ENCODE data around the gene BMAL2.

The BMAL2 gene

GRCh38 chr12:27333403-27334009 lies 870 bp downstream of the BMAL2 start:
- peak; percentile 6 for ATAC-seq
- no peak for TF ChIP-seq GLIS3 (CRISPR knock-in tag; IDR thresholded peaks at IDR 0.05)
- TF ChIP-seq ISL1 (CRISPR knock-in tag; IDR thresholded peaks at IDR 0.05), result no peak
- no peak for TF ChIP-seq ZFP3 (CRISPR knock-in tag; IDR thresholded peaks at IDR 0.05)
- no peak for TF ChIP-seq ZNF8 (CRISPR knock-in tag; IDR thresholded peaks at IDR 0.05)
- TF ChIP-seq ESRRG (CRISPR knock-in tag; IDR thresholded peaks at IDR 0.05), result no peak
- TF ChIP-seq OSR1 (CRISPR knock-in tag; IDR thresholded peaks at IDR 0.05), result no peak
- TF ChIP-seq ARNTL (CRISPR knock-in tag; IDR thresholded peaks at IDR 0.05; ENCODE audit: borderline replicate concordance, low read depth), result no peak
- no peak for TF ChIP-seq POU6F1 (CRISPR knock-in tag; IDR thresholded peaks at IDR 0.05; ENCODE audit: borderline replicate concordance, low read depth)
- no peak for TF ChIP-seq BACH2 (CRISPR knock-in tag; IDR thresholded peaks at IDR 0.05; ENCODE audit: borderline replicate concordance)
- TF ChIP-seq RARB (CRISPR knock-in tag; IDR thresholded peaks at IDR 0.05), result no peak
- no peak for TF ChIP-seq TCF4 (CRISPR knock-in tag; IDR thresholded peaks at IDR 0.05; ENCODE audit: borderline replicate concordance)
- TF ChIP-seq ZFP30 (CRISPR knock-in tag; IDR thresholded peaks at IDR 0.05), result no peak
- no peak for TF ChIP-seq PATZ1 (CRISPR knock-in tag; IDR thresholded peaks at IDR 0.05; ENCODE audit: borderline replicate concordance)
- no peak for TF ChIP-seq ZC3H10 (CRISPR knock-in tag; IDR thresholded peaks at IDR 0.05)
- TF ChIP-seq TOX (CRISPR knock-in tag; IDR thresholded peaks at IDR 0.05; ENCODE audit: borderline replicate concordance), result no peak
- no peak for TF ChIP-seq CSRNP3 (CRISPR knock-in tag; IDR thresholded peaks at IDR 0.05)
- TF ChIP-seq PPARA (CRISPR knock-in tag; IDR thresholded peaks at IDR 0.05; ENCODE audit: borderline replicate concordance), result no peak
- TF ChIP-seq ZNF70 (CRISPR knock-in tag; IDR thresholded peaks at IDR 0.05), result no peak

GRCh38 chr12:27334042-27334720 lies 1.5 kb downstream of the BMAL2 start:
- ATAC-seq, result no peak
- TF ChIP-seq ZNF70 (CRISPR knock-in tag; IDR thresholded peaks at IDR 0.05) (no peak), ZC3H10 (CRISPR knock-in tag; IDR thresholded peaks at IDR 0.05) (no peak), CSDC2 (CRISPR knock-in tag; IDR thresholded peaks at IDR 0.05) (no peak), GLIS3 (CRISPR knock-in tag; IDR thresholded peaks at IDR 0.05) (no peak), SNAI2 (CRISPR knock-in tag; IDR thresholded peaks at IDR 0.05) (no peak), CREB5 (CRISPR knock-in tag; IDR thresholded peaks at IDR 0.05; ENCODE audit: low read depth) (no peak), ZNF8 (CRISPR knock-in tag; IDR thresholded peaks at IDR 0.05) (no peak), POU6F1 (CRISPR knock-in tag; IDR thresholded peaks at IDR 0.05; ENCODE audit: borderline replicate concordance, low read depth) (no peak), ARNTL (CRISPR knock-in tag; IDR thresholded peaks at IDR 0.05; ENCODE audit: borderline replicate concordance, low read depth) (no peak), TCF4 (CRISPR knock-in tag; IDR thresholded peaks at IDR 0.05; ENCODE audit: borderline replicate concordance) (no peak)

- no peak for ATAC-seq
- no peak for TF ChIP-seq PPARA (CRISPR knock-in tag; IDR thresholded peaks at IDR 0.05; ENCODE audit: borderline replicate concordance)
- TF ChIP-seq ZFP30 (CRISPR knock-in tag; IDR thresholded peaks at IDR 0.05), result no peak
- no peak for TF ChIP-seq BACH2 (CRISPR knock-in tag; IDR thresholded peaks at IDR 0.05; ENCODE audit: borderline replicate concordance)
- no peak for TF ChIP-seq ESRRG (CRISPR knock-in tag; IDR thresholded peaks at IDR 0.05)
- TF ChIP-seq ZNF565 (CRISPR knock-in tag; conservative IDR thresholded peaks at IDR 0.05; ENCODE audit: low read depth), result no peak
- no peak for TF ChIP-seq CSRNP3 (CRISPR knock-in tag; IDR thresholded peaks at IDR 0.05)
- no peak for TF ChIP-seq TSHZ2 (CRISPR knock-in tag; IDR thresholded peaks at IDR 0.05)
- TF ChIP-seq TCF4 (CRISPR knock-in tag; IDR thresholded peaks at IDR 0.05; ENCODE audit: borderline replicate concordance), result no peak
- TF ChIP-seq ZFP3 (CRISPR knock-in tag; IDR thresholded peaks at IDR 0.05), result no peak
- TF ChIP-seq RARB (CRISPR knock-in tag; IDR thresholded peaks at IDR 0.05), result no peak
- TF ChIP-seq SNAI2 (CRISPR knock-in tag; IDR thresholded peaks at IDR 0.05), result no peak
Observed at GRCh38 chr12:27334721-27335082, 2.1 kb downstream of the BMAL2 start.
